DOHH2 (cell line): ENCODE measurements around the gene MTFR2.

Source experiments
- H3F3A ChIP-seq: fragments of 200-600 bp; sonication (generic), shearing (Covaris generic); 2 replicates; pipeline ENCODE4 v1.6.0; 2016; ENCODE audit warnings: antibody characterized with exemption, mild to moderate bottlenecking; ENCODE audit not compliant: control insufficient read depth, insufficient read depth
- H3K27ac ChIP-seq: fragments of 200-600 bp; sonication (generic); 2 replicates; pipeline ENCODE4 v1.5.1; 2014; ENCODE audit warnings: low read depth, mild to moderate bottlenecking, low read length, moderate library complexity
- H3K27me3 ChIP-seq: fragments of 200-600 bp; sonication (generic); 2 replicates; pipeline ENCODE4 v1.6.1; 2014; ENCODE audit warnings: mild to moderate bottlenecking, low read length, mixed read lengths; ENCODE audit not compliant: control insufficient read depth
- H3K36me3 ChIP-seq: fragments of 200-600 bp; sonication (generic); 2 replicates; pipeline ENCODE4 v1.6.1; 2014; ENCODE audit warnings: mild to moderate bottlenecking, low read length, moderate library complexity, mixed read lengths; ENCODE audit not compliant: control insufficient read depth
- H3K4me1 ChIP-seq: fragments of 200-600 bp; sonication (generic); 2 replicates; pipeline ENCODE4 v1.6.1; 2014; ENCODE audit warnings: mild to moderate bottlenecking, low read length, mixed read lengths; ENCODE audit not compliant: control insufficient read depth
- H3K4me2 ChIP-seq: fragments of 200-600 bp; sonication (generic); 2 replicates; pipeline ENCODE4 v1.6.0; 2014; ENCODE audit warnings: mild to moderate bottlenecking, low read length, moderate library complexity
- H3K4me3 ChIP-seq: fragments of 200-600 bp; sonication (generic); 2 replicates; pipeline ENCODE4 v1.5.1; 2014; ENCODE audit warnings: mild to moderate bottlenecking, low read length, mixed read lengths
- H3K79me2 ChIP-seq: fragments of 200-600 bp; sonication (generic); 2 replicates; pipeline ENCODE4 v1.6.1; 2014; ENCODE audit warnings: mild to moderate bottlenecking, low read length, mixed read lengths; ENCODE audit not compliant: control insufficient read depth
- H3K9me2 ChIP-seq: fragments of 200-600 bp; sonication (generic); replicated peaks from 2 replicates; pipeline ENCODE4 v1.6.1; 2014; ENCODE audit warnings: mild to moderate bottlenecking, low read length, mixed read lengths; ENCODE audit not compliant: control insufficient read depth
- H3K9me3 ChIP-seq: fragments of 200-600 bp; sonication (generic); 2 replicates; pipeline ENCODE4 v1.6.1; 2014; ENCODE audit warnings: antibody characterized with exemption, low read length, mixed read lengths; ENCODE audit not compliant: control insufficient read depth, insufficient read depth
- H4K20me1 ChIP-seq: fragments of 200-600 bp; sonication (generic); 2 replicates; pipeline ENCODE4 v1.6.0; 2014; ENCODE audit warnings: low read depth, mild to moderate bottlenecking, antibody characterized with exemption, low read length, moderate library complexity; ENCODE audit not compliant: control insufficient read depth, insufficient read depth
- CTCF ChIP-seq: fragments of 200-600 bp; sonication (generic); IDR thresholded peaks from one replicate; pipeline ENCODE4 v1.5.1; 2014; ENCODE audit warnings: antibody characterized with exemption, mild to moderate bottlenecking, low read depth, low read length; ENCODE audit not compliant: poor library complexity, severe bottlenecking
- EZH2phosphoT487 ChIP-seq: fragments of 200-600 bp; sonication (generic); IDR thresholded peaks from 2 replicates; pipeline ENCODE4 v1.6.1; 2017; ENCODE audit warnings: borderline replicate concordance, mild to moderate bottlenecking, antibody characterized with exemption, low read length, moderate library complexity, mixed read lengths

The MTFR2 gene

GRCh38 chr6:136186363-136186762 is 63.7 kb downstream of the MTFR2 start:
- Histone ChIP-seq H3K79me2 (no peaks in the 10 kb centered on the region), H3K27ac (no peak overlapping the region), H3K9me2 (no peaks in the 10 kb centered on the region), H3K9me3 (no peaks in the 10 kb centered on the region), H3K27me3 (no peaks in the 10 kb centered on the region; the same call in 1 of the 2 replicates), H4K20me1 (no peaks in the 10 kb centered on the region), H3K4me1 (peaks cover 16% of the 10 kb centered on the region), H3K36me3 (no peaks in the 10 kb centered on the region), H3F3A (no peaks in the 10 kb centered on the region), H3K4me2 (no peak overlapping the region), H3K4me3 (no peak overlapping the region)
- TF ChIP-seq EZH2phosphoT487 (no peak), CTCF (no peak)

GRCh38 chr6:136184738-136185137 is 65.4 kb downstream of the MTFR2 start:
- H3K9me2 ChIP-seq = no peaks in the 10 kb centered on the region
- no peak for TF ChIP-seq CTCF
- TF ChIP-seq EZH2phosphoT487 = no peak
- H3K4me3 ChIP-seq = no peak overlapping the region

GRCh38 chr6:136181861-136182260 is 68.2 kb downstream of the MTFR2 start:
- no peaks in the 10 kb centered on the region for H3F3A ChIP-seq
- no peaks in the 10 kb centered on the region for H3K36me3 ChIP-seq
- no peaks in the 10 kb centered on the region for H4K20me1 ChIP-seq
- H3K4me2 ChIP-seq = no peak overlapping the region
- H3K9me3 ChIP-seq = no peaks in the 10 kb centered on the region
- TF ChIP-seq EZH2phosphoT487 = no peak
- H3K79me2 ChIP-seq = no peaks in the 10 kb centered on the region
- no peaks in the 10 kb centered on the region for H3K27me3 ChIP-seq
- H3K4me1 ChIP-seq = peaks cover 16% of the 10 kb centered on the region
- no peak overlapping the region for H3K4me3 ChIP-seq
- H3K9me2 ChIP-seq = no peaks in the 10 kb centered on the region
- no peak overlapping the region for H3K27ac ChIP-seq

More at GRCh38 chr6:136184738-136185137, 65.4 kb downstream of the MTFR2 start:
- Histone ChIP-seq H3K4me2 (peak overlapping the region; percentile 7), H4K20me1 (no peaks in the 10 kb centered on the region), H3K4me1 (peaks cover 16% of the 10 kb centered on the region), H3K27ac (peak overlapping the region; percentile 9), H3K27me3 (no peaks in the 10 kb centered on the region; the same call in 1 of the 2 replicates), H3K36me3 (no peaks in the 10 kb centered on the region), H3K9me3 (no peaks in the 10 kb centered on the region), H3K79me2 (no peaks in the 10 kb centered on the region), H3F3A (no peaks in the 10 kb centered on the region)

GRCh38 chr6:136181512-136181833 is 68.6 kb downstream of the MTFR2 start:
- Histone ChIP-seq H4K20me1 (no peaks in the 10 kb centered on the region), H3F3A (no peaks in the 10 kb centered on the region), H3K79me2 (no peaks in the 10 kb centered on the region), H3K4me1 (peaks cover 16% of the 10 kb centered on the region), H3K36me3 (no peaks in the 10 kb centered on the region), H3K9me2 (no peaks in the 10 kb centered on the region), H3K27ac (no peak overlapping the region), H3K27me3 (no peaks in the 10 kb centered on the region), H3K9me3 (no peaks in the 10 kb centered on the region), H3K4me3 (no peak overlapping the region), H3K4me2 (no peak overlapping the region)
- TF ChIP-seq CTCF (no peak), EZH2phosphoT487 (no peak)
